GM21360 (cell line): ENCODE measurements around the gene CEP250.
"Not testable (repeated sequence)": the region's sequence is repeated elsewhere in the genome, so short reads cannot be mapped to it uniquely, and the experiment has no call there.

Experiments used
- ATAC-seq: cut with Tn5 transposase; IDR thresholded peaks from one replicate; pipeline ENCODE4 v1.9.1; 2021; ENCODE audit warnings: mild to moderate bottlenecking, moderate library complexity; ENCODE audit not compliant: unreplicated experiment

The CEP250 gene

GRCh38 chr20:35454881-35455609 lies at the start of gene CEP250:
Gene CEP250 (plus strand): TSS chr20:35455598. CDS start chr20:35462368, 6,770 bp downstream.
- peak; percentile 81 for ATAC-seq

GRCh38 chr20:35405775-35406174 lies 49.6 kb upstream of the CEP250 start:
- no peak for ATAC-seq

GRCh38 chr20:35408270-35408669 lies 47.1 kb upstream of the CEP250 start:
- no peak for ATAC-seq

- no peak for ATAC-seq
These were observed 45.9 kb upstream of the CEP250 start for GRCh38 chr20:35409542-35409941.

- ATAC-seq = no peak
These were observed 44.8 kb upstream of the CEP250 start for GRCh38 chr20:35410613-35411012.

- no peak for ATAC-seq
These were observed 34.1 kb upstream of the CEP250 start for GRCh38 chr20:35421322-35421721.

- no peak for ATAC-seq
These were observed 23.6 kb upstream of the CEP250 start for GRCh38 chr20:35431621-35432429.

- ATAC-seq = no peak
These were observed 23.0 kb upstream of the CEP250 start for GRCh38 chr20:35432430-35432735.

GRCh38 chr20:35433337-35433736 lies 22.1 kb upstream of the CEP250 start:
- ATAC-seq = no peak

GRCh38 chr20:35434085-35435005 lies 21.1 kb upstream of the CEP250 start:
- no peak for ATAC-seq

GRCh38 chr20:35436177-35436573 lies 19.2 kb upstream of the CEP250 start:
- no peak for ATAC-seq

GRCh38 chr20:35437599-35437998 lies 17.8 kb upstream of the CEP250 start:
- ATAC-seq = no peak

- ATAC-seq = no peak
These were observed 12.4 kb upstream of the CEP250 start for GRCh38 chr20:35443003-35443402.

GRCh38 chr20:35444226-35444625 lies 11.2 kb upstream of the CEP250 start:
- ATAC-seq = no peak

- peak; percentile 9 for ATAC-seq
These were observed 8.9 kb upstream of the CEP250 start for GRCh38 chr20:35446356-35447078.

- peak; percentile 64 for ATAC-seq
These were observed 8.2 kb upstream of the CEP250 start for GRCh38 chr20:35447082-35447789.

GRCh38 chr20:35448788-35449373 lies 6.5 kb upstream of the CEP250 start:
- ATAC-seq = no peak

GRCh38 chr20:35449855-35450254 lies 5.5 kb upstream of the CEP250 start:
- ATAC-seq = not testable (repeated sequence)

- ATAC-seq = no peak
These were observed 4.1 kb upstream of the CEP250 start for GRCh38 chr20:35451295-35451694.

- ATAC-seq = no peak
These were observed 1.8 kb upstream of the CEP250 start for GRCh38 chr20:35453647-35454046.
